Measurements from ENCODE around the gene DOK1.

DOK1 gene

DNA sequence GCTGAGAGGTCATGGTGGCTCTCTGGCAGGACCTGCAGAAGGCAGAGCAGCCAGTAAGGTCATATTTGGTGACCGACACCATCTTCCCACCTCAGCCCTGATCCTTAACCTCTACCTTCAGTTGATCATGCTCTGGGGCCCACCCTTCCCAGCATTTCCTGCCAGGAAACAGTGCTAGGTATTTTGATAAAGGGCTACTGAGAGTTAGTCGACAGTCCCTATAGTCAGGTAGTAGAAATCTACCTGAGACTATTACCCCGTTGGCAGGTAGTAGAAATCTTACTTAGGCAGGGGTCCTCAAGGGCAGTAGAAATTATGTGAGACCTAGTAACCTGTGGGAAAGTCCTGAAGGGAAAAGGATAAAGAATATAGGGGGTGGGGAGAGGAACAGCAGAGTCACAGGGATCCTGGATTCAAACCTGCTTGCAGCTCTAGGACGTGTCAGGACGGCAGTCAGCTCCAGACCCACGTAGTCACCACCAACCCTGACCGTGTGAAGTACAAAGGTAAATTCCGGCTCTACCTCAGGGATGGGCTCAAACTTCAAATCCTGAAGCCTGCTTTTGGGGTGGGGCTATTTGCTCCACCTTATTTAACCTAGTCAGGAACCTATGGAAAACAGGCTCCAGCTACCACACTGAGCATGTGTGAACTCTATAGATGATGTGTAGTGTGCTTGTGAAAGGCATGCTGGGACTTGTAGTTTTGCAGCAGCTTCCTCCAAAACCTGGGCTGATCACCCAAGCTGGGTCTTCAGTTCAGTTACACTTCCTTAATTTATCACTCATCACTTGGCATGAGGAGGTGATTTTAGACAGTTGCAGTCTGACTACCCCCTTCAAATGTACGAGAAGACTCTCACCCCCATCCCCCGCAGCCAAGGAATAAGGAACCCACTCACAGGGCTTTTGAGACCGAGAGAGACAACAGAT, 28.5 kb upstream of the DOK1 start, which contains the start of gene DQX1:
DQX1 (minus strand) TSS at position 515 of the 932 bp plus-strand sequence; CDS start at position 13, 502 bp downstream.
- no peak for DNase-seq (ENCODE audit: low read depth, low spot score)

DNA sequence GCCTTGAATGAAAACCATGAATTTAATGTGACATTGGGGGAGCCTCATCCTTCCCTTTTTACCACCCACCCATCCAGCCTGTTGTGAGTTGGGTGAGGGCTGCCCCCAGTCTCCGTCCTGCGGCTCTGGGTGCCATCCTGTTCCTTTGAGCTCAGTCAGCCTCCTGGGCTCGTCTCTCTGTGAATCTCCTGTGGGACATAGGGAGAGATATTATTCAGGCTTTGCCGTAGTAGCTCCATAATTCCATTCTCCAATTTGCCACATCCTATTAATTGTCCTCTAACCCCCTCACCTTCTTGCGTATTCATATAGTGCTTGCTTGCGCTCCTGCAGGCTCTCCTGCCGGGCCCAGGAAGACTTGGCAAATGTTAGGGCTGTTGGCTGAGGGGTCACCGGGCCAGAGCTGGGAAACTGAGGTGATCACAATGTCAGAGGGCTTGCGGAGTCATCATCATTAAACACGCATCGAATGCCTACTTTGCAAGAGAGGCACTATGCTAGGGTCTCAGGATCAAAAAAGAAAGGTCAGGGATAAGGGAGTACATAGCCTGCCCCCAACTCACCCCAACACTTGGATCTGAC, 27.8 kb upstream of the DOK1 start:
- no peak for DNase-seq (ENCODE audit: low read depth, low spot score)

DNA sequence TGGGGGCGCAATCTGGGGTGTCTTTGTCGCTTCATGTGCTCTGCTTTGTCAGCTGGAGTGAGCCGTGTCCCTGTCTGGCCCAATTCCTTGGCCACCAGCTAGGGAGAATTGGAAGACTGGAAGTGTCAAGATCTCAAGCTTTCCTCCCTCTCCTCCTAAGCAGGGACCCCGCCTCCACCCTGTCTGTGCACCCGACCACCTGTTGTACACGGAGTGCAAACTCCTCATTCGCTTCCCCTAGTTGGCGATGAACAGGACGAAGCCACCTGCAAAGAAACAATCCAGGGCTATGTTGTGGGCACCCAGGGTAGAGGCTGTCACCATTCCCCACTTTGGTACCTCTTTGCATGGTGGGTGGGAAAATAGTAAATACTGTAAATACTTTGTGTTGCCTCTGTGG, 26.8 kb upstream of the DOK1 start:
- DNase-seq (ENCODE audit: low read depth, low spot score) = no peak

DNA sequence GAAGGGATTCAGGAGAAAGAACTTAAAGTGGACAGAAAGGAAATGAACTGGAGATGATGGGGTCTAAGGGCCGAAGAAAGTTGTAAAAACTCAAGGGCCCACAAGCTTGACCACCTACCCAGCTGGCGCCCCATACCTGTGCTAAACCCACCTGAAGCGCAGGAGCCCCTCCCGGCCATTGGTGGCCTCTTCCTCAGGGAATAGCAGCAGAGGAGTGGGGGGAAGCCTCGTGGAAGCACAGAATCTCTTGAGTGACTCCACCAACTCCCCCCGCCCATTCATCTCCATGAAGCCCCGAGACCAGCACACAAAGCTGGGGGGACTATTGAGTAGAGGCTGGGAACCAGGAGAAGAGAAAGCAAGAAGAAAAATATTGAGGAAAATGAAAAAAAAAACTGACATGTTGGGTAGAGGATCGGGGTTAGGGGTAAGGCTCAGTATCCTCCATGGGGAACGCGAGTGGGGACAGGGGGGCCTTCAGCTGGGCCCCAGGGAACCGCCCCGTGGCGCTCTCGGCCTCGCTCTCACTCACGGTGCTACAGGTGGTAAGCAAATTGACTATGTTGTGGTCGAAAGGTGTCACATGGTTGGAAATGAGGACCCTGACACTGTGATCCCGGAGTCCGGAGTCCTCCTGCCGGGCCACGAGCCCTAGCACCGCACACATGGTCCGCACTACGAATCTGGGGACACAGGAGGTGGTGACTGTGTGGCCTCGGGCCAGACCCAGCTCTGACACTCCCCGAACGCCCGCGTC, 25.7 kb upstream of the DOK1 start:
- DNase-seq (ENCODE audit: low read depth, low spot score) = no peak

DNA sequence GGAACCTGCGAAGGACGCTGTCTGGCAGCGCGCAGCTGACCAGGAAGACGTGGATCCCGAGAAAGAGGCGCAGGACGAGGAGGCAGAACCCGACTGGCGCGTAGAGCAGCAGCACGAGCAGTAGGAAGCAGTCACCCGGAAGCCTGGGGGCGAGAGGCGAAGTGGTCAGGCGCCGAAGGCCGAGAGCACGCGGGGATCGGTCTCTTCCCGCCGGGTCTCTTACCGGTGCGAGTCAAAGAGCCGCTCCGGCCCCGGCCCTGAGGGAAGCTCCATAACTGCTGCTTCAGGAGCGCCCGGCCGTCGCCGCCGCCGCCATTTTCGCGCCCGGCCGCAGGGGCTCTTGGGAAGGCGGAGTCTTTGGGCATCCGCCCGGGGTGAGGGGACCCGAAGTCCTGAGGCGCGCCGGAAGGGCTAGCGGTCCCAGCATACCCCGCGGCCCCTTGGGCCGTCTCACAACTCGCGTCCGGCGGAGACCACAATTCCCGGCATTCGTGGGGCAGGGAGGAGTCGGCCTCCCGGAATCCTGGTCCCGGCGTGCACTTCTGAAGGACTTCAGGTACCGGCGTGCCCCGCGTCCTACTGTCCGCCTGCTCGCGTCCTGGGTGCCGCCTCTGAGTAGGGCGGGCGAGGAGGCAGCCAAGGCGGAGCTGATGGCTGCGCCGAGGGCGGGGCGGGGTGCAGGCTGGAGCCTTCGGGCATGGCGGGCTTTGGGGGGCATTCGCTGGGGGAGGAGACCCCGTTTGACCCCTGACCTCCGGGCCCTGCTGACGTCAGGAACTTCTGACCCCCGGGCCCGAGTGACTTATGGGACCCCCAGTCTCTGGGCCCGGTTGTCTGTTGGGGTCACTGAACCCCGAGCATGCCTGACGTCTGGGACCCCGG, 24.9 kb upstream of the DOK1 start, which contains the start of the genes AUP1 and HTRA2:
AUP1 (minus strand) TSS at position 350 of the 882 bp plus-strand sequence; CDS start at position 273, 77 bp downstream.
HTRA2 (plus strand) TSS at position 577 of the 882 bp plus-strand sequence; CDS start at position 651, 74 bp downstream.
- DNase-seq (ENCODE audit: low read depth, low spot score) = peak; percentile 79

DNA sequence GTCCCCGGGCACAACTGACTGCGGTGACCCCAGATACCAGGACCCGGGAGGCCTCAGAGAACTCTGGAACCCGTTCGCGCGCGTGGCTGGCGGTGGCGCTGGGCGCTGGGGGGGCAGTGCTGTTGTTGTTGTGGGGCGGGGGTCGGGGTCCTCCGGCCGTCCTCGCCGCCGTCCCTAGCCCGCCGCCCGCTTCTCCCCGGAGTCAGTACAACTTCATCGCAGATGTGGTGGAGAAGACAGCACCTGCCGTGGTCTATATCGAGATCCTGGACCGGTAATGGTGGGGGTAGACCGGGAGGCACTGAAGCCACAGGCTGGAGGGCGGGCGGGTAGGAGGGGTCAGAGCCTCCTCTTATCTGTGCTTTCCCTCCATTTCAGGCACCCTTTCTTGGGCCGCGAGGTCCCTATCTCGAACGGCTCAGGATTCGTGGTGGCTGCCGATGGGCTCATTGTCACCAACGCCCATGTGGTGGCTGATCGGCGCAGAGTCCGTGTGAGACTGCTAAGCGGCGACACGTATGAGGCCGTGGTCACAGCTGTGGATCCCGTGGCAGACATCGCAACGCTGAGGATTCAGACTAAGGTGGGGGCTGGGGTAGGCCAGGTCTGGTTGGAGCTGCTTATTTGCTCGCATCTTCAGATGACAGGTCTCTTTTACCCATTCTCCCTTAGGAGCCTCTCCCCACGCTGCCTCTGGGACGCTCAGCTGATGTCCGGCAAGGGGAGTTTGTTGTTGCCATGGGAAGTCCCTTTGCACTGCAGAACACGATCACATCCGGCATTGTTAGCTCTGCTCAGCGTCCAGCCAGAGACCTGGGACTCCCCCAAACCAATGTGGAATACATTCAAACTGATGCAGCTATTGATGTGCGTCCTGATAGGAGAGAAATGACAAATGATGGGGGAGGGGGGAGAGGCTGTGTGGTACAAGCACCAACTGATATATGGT, 24.0 kb upstream of the DOK1 start:
- DNase-seq (ENCODE audit: low read depth, low spot score) = no peak

DNA sequence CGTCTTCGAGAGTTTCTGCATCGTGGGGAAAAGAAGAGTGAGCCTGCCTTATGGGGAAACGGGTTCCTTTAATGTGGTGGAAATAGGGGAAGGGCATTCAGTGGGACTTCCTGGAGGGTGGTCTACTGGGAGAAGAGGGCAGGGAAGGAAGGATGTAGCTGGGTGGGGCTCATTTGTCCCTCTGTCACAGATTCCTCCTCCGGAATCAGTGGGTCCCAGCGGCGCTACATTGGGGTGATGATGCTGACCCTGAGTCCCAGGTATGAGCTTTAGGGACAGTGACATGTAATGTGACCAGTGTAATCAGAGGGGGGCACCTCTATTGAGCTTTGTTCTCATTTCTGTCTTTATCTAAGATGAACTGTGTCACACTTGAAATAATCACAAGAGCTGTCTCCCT, 22.9 kb upstream of the DOK1 start:
- no peak for DNase-seq (ENCODE audit: low read depth, low spot score)

DNA sequence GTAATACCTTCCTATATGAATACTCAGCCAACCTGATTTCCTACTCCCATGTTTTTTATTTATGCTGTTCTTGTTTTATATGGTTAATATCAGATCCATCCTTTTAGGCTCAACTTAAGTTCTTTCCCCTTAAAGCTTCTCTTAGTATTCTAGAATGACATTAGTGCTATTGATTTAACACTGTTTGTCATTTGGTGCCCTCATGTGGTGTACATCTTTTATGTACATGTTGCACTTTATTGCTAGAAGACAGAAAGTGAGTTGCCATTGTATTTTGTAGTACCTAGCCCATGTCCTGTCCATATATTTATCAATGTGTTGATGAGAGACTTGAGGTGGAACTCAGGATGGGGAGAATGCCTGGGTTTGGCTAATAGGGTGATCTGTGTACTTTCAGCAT, 22.3 kb upstream of the DOK1 start:
- DNase-seq (ENCODE audit: low read depth, low spot score) = no peak

DNA sequence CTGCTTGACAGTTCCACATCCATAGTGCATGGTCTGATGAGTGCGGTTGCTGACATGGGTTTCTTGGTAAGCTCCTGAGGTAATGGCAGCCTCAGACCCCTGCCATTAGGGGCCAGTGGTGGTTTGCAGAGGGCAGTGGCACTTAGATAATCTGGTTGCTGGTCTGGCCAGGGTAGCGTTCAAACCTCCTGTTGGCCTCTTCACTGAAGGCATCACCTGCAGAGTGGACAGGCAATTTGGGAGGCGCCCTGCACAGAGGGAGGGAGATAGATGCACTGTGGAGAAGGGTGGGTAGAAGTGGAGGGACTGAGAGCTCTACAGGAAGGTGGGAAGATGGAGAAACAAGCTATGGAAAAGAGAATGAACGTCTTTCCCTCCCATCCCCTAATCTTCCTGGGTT, 21.1 kb upstream of the DOK1 start:
- no peak for DNase-seq (ENCODE audit: low read depth, low spot score)

DNA sequence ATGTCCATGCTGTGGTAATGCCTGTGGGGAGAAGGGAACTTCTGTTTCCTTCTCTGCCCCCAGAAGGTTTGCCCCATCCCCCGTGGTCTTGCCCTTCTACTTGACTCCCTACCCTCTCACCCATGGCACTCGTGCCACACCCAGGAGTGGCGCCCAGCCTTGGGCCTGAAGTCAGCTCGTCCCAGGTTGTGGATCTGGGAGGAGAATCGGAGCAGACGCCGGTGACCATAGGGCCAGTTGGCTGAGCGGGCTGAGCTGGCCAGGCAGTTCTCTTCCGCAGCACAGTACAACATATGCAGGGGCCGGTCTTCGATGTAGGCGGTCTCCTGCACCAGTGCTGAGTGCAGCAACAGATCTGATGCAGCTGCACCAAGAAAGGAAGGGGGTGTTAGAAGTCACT, 20.1 kb upstream of the DOK1 start:
- DNase-seq (ENCODE audit: low read depth, low spot score) = no peak

DNA sequence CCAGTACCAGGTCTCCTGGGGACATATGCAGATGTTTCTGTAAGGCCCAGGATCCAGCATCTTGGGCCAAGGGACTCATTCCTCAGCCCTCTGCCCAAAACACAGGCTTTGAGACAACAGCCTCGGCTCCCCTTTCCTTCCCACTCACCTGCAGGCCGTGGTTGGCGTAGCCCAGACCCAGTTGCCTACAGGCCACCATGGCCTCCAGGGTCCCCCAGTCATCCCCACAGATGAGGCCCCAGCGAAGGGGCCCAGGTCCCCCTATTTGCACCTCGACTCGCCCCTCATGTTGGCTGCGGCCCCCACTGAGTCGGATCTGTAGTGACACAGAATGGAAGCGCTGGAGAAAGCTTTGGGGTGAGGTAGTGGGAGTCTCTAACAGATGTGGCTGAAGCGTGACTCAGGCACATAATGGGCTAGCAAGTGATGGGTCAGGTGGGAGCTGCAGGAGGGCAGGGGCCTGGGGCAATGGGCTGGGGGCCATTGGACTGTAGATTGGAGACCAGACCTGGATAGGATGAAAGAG, 19.0 kb upstream of the DOK1 start:
- no peak for DNase-seq (ENCODE audit: low read depth, low spot score)

DNA sequence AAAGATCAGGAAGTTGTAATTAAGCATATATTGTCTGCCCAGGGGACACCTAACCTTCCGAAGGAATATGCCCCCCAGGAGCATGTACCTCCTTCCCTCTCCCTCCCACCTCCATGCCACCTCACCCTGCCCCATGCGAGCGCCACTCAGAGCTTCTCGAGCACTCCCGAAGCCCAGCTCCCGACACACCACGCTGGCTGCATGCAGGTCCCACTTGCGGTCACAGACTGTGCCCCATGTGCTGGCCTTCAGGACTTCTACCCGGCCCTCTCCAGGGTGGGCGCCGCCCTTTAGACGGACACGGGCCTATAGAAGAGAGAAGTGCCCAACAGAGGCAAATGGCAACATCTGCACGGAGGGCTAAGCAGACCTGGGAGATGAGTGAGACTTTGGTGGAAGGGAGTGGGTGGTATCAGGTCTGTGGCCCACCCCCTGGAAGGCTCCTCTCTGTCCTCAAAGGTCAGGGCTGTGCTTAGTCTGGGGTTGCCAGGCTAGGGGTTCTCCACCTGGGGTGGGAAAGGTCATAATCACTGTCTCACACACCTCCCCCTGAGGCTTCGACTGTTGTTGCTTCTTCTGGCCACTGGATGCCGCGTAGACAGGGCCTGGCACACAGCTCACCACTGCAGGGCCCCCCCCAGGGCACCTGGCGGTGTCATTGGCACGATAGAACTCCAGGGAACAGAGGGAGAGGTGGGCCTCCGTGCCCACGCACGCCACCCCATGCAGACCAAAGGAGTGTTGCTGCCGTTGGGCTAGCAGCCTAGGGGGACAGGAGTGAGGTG, 18.2 kb upstream of the DOK1 start:
- no peak for DNase-seq (ENCODE audit: low read depth, low spot score)

DNA sequence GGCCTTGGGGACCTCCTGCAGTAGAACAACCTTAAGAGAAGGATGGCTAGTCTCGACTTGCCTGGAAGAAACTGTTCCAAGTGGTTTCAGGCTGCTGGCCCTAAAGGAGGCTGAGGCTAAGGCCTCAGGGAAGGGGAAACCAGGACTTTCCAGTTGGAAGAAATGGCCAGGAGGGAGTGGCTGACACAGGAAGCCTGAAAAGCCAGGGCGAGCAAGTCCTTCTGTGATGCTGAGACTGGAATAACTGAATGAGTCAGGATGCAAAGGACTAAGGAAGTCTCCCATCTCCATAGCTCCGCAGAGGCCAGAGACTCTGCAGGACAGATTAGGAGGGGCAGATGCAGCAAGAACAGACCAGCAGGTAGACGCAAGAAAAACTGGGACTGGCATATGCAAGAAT, 17.4 kb upstream of the DOK1 start:
- no peak for DNase-seq (ENCODE audit: low read depth, low spot score)

DNA sequence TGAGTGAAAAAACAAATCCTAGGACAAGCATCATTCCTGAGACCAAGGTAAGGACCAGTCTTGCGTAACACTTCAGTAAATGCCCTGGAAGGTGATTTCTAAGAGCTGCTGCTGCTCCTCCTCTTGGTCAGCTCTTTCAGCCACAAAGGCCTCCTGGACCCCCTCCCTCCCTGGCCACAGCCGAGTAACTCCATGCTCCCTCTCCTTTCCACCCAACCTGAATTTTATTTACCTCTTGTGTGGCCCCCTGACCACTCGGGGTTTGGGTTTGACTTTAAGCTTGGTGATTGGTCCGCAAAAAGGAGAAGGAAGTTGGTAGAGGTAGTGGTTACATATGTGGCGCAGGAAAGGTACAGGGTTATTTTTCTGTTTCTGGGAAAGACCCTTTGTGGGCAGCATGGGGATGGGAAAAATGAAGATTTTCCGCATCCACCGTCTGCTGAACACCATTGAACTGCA, 15.6 kb upstream of the DOK1 start:
- no peak for DNase-seq (ENCODE audit: low read depth, low spot score)

DNA sequence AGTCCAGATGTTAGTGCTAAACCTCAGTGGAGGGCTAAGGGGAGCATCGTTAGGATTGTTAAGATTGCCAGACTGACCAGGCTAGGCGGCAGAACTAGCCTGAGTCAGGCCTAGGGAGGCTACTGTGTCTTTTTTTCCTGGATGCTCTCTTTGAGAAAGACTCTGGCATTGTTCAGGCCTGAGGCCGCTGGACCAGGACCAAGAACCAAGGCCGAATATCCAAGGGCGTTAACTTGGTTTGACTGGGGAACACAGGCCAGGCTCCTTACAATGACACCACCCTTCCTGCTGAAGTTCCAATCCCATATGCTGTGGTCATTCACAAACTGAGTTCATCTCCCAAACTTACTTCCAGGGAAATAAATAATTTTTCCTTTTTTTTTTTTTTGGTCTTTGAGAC, 14.2 kb upstream of the DOK1 start:
- DNase-seq (ENCODE audit: low read depth, low spot score) = no peak

DNA sequence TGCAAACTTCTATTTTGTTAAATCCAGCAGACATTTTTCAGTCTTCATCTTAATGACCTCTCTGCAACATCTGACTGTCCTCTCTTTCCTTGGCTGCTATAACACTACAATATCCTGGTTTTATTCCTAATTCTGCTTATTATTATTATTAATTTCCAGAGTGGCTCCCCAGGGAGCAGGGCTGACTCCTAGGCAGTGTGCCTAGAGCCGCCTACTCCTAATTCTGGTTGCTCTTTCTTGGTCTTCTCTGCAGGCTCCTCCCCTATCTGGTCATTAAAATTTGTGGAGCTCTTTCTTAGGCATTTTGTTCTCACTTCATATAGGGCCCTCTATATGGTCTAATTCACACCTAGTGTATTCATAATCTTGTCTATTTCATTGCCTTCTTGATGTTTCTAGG, 11.5 kb upstream of the DOK1 start:
- DNase-seq (ENCODE audit: low read depth, low spot score) = no peak

DNA sequence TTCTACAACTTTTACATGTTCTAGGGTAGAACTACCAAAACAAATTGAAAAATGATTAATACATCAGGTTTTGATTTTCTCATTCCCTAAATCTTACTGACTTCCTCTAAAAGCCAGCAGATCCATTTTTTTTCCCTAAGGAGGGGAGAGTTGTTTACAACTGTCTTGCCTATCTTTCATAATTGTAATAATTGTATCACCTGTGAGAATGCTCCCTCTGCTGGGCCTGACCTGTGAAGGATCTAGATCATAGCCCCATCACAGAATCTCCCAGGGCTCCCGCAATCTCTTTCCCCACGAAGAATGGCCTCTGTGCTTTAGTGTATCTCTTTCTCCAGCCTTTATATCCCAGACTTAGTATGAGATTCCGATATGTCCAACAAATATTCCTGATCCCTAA, 9.9 kb upstream of the DOK1 start:
- no peak for DNase-seq (ENCODE audit: low read depth, low spot score)

DNA sequence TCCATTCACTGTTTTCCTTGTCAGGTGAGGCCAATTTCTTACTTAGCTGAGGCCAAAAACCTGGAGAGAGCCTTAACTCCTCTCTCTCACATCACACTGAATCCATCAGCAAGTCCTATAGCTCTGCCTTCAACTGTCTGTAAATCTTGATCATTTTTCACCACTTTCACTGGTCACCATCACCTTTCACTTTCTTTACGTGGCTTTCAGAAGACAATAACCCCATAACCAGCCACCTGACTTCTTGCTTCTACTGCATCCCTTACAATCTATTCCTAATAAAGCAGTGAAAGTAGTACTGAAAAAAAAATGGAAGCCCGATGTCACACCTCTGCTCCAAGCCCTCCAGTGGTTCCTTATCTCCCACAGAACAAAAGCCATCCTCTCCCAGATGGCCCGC, 8.5 kb upstream of the DOK1 start:
- no peak for DNase-seq (ENCODE audit: low read depth, low spot score)

Data from activated naive CD8-positive, alpha-beta T cell treated with anti-CD3 and anti-CD28 coated beads, Interleukin-2, amount 50 U/mL, for 16 hours (primary cell).